HT-29 (cell line): Measurements from ENCODE around the gene OGFR. TPM values are rescaled to one million over a fixed set of nuclear protein-coding genes. Genes with fewer than 3 reads are reported as not detected.

Experiments
- DNase-seq: peaks from one replicate; pipeline ENCODE4 v3.0.0-alpha.2; 2015; ENCODE audit warnings: low spot score
- total RNA-seq: library from RNA; depleted of rRNA; stranded (reverse); fragments of >200 nt; shearing (Covaris generic); gene quantifications from 2 replicates; pipeline ENCODE4 v1.2.3, GENCODE V29; 2014

Gene OGFR
- total RNA-seq, 1 experiment from 2014 or later: 197 TPM

DNA sequence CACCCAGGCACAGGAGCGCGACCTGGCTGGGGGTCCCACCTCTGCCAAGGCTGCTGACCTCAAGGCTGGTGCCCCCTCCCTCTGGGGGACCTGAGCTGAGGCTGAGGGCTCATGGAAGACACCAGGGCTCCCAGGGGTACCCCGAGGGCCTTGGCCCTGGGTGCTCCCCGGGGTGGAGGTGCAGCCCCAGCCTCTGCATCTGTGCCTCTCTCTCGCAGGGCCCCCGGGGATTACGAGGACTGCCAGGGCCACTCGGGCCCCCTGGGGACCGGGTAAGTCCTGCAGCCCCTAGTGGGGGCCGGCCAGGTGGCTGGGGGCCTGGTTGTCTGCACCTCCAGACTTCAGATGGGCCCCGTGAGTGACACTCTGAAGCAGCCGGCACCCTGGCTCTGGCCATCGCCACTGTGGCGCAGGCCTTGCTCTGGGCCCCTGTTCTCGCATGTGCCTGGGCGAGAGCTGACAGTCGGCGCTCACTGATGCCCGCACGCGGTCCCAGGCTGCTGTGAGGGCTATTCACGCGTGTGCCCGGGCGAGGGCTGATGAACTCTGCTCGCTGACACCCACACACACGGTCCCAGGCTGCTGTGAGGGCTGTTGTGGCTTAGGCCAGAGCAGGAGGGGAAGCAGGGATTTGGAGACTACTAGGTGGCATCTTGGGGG lies 21.5 kb downstream of the OGFR start:
- no peak for DNase-seq

DNA sequence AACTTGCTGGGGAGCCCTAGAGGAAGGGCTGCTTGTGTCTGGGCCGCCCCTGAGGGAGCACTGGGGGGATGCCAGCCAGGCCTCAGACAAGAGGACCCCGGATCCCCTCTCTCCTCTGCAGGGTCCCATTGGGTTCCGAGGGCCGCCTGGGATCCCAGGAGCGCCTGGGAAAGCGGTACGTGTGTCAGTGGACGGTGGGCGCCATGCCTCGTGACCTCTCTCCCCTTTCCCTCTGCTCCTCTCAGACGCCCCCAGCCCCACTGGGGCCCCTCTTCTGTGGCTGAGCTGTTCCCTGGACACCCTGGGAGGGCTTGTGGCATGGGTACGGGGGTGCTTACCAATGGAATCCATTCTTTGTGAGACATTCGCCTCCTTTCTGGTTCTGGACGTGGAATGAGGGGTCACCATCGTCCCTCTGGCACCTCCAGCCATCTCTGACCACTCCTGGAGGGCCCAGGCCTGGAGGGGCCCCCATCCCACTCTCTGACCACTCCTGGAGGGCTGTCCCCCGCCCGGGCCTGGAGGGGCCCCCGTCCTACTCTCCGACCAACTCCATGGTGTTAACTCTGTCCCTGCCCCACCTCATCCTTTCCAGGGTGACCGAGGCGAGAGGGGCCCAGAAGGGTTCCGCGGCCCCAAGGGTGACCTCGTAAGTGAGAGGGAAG lies 22.1 kb downstream of the OGFR start:
- no peak for DNase-seq

DNA sequence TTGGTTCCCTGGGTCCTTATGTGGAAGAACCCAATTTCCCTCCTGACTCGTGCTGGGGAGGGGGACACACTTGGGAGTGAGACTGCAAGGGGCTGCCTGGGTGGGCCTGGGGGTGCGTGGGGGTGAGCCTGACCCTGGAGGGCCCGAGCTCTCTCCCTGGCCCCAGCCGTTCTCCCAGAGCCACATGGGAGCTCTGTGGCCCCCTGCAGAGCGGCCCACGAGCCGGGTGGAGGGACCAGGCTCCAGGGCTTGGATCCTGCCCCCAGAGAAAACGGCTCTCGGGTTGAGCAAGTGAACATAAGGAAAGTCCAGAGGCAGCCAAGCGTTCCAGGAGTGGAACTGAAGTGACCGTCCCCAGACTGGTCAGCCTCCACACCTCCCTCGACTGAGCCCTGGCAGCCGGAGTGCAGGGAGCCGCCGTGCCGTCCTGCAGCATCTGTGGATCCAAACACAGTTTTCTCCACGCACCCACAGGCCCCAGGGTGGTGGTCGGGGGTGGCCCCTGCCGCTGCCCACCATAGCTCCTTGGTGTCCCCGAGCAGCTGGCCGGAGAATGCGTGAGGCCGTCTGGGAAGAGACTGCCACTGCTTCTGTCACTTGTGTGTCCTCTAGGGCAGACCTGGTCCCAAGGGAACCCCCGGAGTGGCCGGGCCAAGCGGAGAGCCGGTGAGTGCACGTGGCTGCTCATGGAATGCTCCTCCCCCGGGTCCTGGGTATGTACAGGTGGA lies 22.8 kb downstream of the OGFR start:
- DNase-seq: no peak

DNA sequence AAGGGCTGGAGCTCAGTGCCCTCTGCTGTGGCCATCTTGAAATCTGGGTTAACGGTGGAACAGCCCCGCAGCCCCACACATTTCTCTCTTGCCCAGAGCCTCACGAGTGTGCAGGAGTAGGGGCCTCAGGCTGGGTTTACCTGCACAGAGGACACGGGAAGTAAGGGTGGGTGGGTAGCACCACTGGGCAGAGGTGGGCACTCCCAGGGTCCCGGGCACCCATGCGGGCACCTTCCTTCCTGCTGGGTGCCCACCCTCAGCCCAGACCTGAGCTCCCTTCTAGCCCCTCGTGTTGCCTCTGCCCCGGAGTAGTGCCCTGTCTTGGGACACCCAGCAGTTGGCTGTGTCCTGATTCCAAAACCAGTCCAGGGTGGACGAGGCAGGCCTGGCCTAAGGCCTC lies 23.4 kb downstream of the OGFR start:
- DNase-seq: no peak

DNA sequence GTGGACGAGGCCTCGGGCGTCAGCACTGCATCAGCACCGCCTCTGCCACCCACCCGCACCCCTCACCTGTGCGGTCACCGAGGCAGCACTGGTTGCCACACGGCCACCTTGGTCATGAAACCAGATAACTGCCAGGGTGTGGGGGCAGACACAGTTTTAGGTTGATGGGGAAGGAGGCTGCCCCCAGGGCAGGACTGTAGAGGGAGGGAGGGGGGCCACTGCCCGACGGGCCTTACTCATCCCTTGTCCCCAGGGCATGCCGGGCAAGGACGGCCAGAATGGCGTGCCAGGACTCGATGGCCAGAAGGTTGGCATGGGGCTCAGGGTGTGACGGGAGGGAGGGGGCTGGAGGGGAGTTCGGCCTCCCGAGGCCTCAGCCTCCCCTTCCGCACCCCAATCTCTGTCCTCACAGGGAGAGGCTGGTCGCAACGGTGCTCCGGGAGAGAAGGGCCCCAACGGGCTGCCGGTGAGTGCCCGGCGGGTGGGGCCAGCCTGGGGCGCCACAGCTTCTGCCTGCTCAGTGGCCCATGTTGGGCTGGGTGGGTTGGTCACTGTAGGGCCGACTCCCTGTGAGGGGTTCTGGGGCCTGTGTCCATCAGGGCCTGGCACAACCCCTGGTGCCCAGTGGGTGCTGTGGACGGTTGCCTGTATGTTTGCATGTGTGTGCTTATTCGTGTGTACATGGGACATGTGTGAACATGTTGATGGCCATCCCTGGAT lies 24.0 kb downstream of the OGFR start:
- DNase-seq: no peak

DNA sequence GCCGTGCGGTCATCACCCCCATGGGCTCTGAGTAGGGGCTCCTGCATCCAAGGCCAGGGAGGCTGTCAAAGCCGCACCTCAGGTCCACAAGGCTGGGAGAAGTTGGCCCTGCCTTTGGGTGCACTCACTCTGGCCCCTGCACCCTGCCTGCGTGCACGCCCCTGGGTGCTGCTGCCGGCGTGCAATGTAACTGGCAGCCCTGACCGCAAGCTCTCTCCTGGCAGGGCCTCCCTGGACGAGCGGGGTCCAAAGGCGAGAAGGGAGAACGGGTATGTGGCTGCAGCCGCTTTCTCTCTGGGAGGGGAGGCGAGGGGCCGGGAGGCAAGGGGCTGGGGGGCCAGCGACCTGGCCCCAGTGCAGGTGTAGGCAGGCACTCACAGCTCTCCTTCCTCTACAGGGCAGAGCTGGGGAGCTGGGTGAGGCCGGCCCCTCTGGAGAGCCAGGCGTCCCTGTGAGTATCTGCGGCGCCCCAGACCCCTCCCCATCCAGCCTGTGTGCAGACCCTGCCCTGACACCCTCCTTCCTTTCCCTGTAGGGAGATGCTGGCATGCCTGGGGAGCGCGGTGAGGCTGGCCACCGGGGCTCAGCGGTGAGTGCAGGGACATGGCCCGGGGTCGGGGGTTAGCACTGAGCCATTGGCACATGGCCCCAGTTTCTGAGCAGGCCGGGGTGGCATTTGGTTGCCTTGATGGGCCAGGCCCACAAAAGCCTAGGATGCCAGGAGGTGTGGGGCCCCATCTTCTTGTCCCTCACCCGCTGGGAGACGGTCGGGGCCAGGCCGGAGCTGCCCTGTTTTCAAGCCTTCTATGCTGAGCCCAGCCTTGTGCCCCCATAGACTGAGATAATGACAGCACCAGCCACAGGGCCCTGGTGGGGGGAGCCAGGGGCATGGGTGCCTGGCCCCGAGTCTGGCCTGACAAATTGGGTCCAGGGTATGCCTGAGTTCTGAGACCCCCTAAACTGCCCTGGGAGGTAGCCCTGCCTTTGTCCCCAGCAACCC lies 24.9 kb downstream of the OGFR start:
- no peak for DNase-seq

DNA sequence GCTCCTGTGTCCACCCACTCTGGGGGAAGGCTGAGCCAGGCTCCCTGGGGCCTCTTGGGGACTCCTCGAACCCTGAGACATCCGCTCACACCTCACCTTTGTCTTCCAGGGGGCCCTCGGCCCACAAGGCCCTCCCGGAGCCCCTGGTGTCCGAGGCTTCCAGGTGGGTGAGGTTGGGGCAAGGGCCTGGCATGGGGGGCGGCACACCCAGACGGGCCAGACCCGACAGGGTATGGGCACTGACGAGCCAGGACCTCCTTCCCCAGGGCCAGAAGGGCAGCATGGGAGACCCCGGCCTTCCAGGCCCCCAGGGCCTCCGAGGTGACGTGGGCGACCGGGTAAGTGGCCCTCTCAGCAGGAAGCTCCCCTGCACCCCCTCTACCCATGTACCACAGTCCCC lies 25.6 kb downstream of the OGFR start:
- no peak for DNase-seq

DNA sequence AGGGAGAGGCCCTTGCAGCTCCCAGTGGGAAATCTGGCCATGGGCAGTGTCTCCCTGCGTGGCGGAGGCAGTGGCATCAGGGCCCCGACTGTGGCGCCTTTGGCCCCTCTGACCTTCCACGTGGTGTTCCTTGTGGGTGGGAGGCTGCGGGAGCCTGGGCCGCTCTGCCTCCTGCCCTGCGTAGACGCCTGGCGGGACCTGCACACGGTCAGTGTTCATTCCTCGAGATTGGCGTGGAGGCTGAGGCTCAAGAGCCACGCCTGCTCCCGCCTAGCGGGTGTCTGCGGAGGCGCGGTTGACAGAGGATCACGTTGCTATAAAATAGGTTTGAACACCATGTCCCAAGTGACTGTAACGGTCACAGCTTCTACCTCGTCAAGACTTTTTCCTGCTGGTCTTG lies 26.2 kb downstream of the OGFR start:
- DNase-seq: no peak

DNA sequence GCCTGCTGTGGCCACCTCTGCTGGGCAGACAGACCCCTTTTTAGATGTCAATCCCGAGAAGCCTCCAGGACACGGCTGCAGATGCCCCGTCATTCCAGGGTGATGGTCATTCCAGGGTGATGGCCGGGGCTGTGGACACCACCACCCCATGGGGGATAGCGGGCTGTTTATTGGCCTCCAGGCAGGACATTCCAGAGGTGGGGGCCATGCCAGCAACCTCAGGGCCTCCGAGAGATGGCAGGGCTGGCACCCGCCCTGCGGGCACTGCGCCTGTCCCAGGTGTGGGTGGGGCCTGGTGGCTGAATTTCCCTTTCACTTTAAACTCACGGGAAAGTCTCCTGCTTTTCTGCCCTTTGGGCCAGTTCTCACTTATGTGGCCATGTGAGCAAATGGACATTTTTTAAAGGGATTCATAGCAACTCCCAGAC lies 26.7 kb downstream of the OGFR start:
- peak; percentile 60 for DNase-seq

DNA sequence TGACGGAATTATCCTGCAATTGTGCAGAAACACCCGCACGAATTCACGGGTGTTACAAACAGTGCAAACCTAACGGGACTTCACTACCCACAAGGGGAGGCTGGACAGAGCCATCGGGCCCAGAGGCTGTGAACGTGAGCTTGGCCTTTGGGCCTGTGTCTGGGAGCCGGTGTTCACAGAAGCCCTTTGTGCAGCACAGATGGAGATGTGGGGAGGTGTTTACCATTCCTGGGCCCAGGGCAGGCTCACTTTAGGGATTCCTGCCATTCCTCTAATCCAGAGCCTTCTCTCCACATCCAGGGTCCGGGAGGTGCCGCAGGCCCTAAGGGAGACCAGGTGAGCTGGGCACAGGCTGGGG lies 27.2 kb downstream of the OGFR start:
- DNase-seq: no peak

DNA sequence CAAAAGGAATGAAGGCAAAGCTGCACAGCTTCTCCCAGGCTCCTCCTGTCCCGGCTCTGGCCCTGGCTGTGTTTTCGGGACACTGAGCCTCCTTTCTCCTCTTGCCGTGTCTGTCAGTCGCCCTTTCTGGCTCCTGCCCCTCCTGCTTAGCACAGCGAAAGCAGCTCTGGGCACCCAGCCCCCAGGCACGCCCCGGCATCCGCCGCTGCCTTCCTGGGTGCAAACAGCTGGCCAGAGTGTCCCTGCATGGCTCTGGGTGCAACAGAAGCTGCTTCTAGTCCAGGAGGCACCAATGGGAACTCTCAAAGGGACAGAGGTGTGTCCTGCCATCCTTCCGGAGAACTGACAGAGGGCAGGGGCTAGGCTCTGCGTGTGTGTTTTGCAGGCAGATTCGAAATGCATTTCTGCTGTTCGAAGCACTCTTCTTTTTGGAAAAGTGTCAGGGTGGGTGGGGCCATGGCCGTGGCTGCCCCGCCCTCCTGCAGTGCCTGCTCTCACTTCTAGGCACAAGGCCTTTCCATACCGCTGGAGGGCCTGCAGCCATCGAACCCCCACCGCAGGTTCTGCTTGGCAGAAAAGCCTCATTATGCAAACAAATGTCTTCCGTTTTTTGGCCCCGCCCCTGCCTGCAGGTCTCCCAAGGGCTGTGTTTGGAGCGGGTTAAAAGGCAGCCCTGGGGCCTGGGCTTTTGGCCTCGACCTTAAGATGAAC lies 27.7 kb downstream of the OGFR start:
- no peak for DNase-seq

DNA sequence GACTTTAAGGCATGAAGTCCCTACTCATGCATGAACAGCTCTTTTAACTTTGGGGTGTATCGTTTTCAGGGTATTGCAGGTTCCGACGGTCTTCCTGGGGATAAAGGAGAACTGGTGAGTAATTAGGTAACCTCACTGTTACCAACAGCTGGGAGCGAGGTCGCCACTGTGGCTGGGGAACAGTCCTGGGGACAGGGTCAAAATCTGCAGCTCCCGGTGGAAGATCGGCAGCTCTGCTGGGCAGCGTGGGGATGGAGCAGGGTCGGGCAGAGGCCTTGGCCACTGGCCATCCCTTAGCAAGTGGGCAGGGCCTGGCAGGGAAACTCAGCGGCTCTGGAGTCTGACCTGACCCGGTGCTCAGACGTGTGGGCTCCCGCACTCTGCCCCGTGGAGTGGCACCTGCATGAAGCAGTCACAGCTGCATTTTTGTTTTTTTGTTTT lies 28.3 kb downstream of the OGFR start:
- DNase-seq: no peak

DNA sequence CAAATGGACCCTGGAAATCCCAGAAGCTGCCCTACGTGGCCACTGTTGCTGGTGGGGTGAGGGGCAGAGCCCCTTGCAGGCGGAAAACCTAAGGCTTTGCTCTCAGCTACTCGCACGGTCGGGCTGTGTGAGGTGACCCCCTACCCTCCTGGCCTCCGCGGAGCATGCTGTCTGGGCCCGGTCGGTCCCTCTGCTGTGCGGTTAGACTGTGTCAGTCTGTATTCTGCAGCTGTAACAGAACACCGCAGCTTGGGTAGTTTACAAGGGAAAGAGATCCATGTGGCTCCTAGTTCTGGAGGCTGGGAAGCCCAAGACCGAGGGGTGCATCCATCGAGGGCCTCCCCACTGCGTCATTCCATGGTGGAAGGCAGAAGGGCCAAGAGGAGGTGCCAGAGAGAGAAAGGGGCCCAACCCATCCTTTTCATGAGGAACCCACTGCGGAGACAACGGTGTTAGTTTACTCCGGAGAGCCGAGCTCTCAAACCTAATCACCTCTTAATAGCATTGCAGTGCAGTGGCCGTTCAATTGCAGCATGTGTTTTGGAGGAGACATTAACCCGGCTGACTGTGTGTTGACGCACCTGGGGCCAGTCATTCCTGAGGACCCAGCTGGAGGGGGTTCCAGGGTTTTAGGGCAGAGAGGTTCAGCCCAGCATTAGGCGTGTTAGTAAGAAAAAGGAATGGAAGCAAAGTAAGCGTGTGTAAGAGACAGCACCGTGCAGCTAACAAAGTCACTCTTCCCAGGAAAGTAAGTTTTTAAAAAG lies 30.5 kb downstream of the OGFR start:
- DNase-seq: no peak

DNA sequence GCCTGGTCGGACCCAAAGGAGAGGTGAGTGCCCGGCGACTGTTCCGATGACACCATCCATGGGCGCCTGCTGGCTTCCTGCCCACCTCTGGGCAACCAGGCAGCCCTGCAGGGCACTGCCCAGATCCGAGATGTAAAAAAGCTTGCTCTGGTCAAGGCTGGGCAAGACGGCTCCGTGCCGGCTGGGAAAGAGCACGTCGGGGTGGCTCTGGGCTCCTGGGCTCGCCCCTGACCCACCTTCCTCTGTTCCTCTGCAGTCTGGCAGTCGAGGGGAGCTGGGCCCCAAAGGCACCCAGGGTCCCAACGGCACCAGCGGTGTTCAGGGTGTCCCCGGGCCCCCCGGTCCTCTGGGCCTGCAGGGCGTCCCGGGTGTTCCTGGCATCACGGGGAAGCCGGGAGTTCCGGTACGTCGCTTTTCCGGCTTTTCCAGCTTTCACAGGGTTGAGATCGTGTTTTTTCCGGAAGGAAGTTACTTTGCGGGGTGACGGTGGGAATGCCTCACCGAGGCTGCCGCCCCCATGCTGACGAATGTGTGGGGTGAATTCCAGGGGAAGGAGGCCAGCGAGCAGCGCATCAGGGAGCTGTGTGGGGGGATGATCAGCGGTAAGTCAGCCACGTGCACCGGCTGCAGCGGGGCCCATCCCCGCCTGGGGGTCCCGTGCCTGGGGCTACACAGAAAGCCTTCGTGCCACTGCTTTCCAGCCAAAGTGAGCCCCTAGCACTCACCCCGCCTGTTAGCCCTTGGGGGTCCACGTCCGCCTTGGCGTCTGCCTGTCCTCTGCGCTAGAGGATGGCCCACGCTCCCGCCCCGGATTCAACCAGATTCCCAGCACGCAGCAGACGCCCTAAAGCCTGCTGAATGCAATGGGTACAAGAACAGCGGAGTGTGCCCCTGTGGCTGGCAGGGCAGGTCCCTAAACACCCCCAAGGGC lies 31.6 kb downstream of the OGFR start:
- DNase-seq: no peak

DNA sequence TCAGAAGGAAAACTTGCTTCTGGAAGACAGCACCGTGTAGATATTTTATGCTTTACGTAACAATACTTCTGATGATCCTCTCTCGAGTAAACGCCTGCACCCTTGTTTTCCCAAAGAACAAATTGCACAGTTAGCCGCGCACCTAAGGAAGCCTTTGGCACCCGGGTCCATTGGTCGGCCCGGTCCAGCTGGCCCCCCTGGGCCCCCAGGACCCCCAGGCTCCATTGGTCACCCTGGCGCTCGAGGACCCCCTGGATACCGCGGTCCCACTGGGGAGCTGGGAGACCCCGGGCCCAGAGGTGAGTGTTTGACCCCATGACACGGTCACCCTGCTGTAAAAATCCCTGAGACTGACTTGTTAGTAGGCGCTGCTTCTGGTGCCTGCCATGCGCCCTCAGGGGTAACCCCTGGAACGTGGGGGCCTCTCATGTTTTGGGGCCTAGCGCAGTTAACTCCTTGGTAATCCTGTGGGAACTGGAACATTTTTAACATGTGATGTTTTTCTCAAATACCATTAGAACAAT lies 32.4 kb downstream of the OGFR start:
- no peak for DNase-seq

DNA sequence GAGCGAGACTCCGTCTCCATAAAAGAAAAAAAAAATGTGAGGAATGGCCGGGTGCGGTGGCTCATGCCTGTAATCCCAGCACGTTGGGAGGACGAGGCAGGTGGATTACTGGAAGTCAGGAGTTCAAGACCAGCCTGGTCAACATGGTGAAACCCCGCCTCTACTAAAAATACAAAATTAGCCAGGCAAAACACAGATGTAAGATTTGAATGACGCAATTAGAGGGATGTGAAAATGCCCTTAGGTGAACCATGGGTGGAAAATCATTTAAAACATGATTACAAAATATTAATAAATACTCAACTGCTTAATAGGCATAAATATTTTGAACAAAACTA lies 33.1 kb downstream of the OGFR start:
- no peak for DNase-seq

DNA sequence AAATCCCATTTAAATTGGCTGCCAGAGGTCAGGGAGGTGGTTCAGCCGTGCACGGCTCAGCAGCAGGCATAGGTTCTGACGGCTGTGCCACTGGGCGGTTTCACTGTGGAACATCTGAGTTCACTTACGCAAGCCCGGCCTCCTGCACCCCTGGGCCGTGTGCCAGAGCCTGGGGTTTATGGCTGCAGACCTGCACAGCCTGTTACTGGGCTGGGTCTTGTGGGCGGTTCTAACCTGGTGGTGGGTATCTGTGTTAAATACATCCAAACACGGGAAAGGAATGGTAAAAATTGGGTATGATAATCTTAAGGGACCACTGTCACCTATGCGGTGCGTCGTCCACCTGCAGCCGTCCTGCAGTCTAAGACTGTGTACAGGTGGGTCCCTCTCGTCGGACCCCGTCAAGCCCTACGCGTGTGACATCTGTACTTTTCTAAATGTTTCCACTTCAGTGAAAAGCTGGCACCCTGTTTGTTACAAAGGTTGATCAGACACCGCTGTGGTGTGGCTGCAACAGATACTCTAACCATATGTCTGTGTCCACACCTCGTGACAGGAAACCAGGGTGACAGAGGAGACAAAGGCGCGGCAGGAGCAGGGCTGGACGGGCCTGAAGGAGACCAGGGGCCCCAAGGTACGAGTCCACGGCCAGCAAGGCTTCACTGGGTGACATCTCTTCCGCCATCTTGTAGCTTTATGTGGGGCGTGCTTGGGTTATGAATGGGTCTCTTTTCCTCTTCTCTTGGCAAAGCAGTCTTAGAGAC lies 33.7 kb downstream of the OGFR start:
- peak; percentile 79 for DNase-seq

DNA sequence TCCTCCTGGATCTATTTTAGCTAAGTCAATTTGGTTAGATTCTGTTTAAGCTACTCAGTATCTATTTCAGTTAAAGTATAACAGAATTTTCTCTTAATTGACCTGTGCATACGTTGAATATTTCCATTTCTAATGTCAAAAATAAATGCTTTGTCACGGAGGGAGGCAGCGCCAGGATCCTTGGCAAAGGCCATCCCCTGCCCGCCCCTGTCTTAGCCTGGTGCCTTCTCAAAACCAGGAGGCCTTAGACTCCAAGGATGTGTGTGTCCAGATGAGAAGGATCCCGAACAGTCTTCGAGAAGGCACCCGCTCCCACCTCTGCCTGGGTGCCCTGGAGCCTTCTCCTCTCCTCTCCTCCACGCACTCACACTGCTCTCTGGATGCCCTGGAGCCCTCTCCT lies 34.6 kb downstream of the OGFR start:
- no peak for DNase-seq
